BJ (cell line): Measurements from ENCODE around the gene PHF2. TPM values are rescaled to one million over a fixed set of nuclear protein-coding genes. Genes with fewer than 3 reads are reported as not detected.

ENCODE experiments used
- CTCF ChIA-PET: fragments of 350-600 bp; formaldehyde crosslinking; extraction: SDS; loops from one replicate; lab custom pipeline; 2021; ENCODE audit warnings: antibody characterized with exemption, inconsistent platforms; lab: Yijun Ruan, JAX
- POLR2A ChIA-PET: fragments of 300-600 bp; sonication (Branson Sonifier 250); formaldehyde crosslinking; extraction: SDS; loops from one replicate; lab custom pipeline; 2021; ENCODE audit warnings: antibody characterized with exemption; lab: Charles Lee
- DNase-seq: peaks from one replicate; pipeline ENCODE4 v3.0.0-alpha.2; 2011; ENCODE audit warnings: low read depth
- H3K27me3 ChIP-seq: 2 replicates; pipeline ENCODE4 v1.6.0; 2011; ENCODE audit warnings: low read length; ENCODE audit not compliant: control insufficient read depth, insufficient read depth
- H3K36me3 ChIP-seq: 2 replicates; pipeline ENCODE4 v1.5.1; 2011; ENCODE audit warnings: low read length; ENCODE audit not compliant: control insufficient read depth, insufficient read depth
- H3K4me3 ChIP-seq: 2 replicates; pipeline ENCODE4 v1.5.1; 2011; ENCODE audit warnings: low read depth, mild to moderate bottlenecking, control low read depth, low read length
- polyA plus RNA-seq: library from polyadenylated mRNA; depleted of rRNA; stranded (reverse); fragments of >200 nt; gene quantifications from 2 replicates; pipeline ENCODE4 v1.2.3, GENCODE V29; 2011
- TF ChIP-seq, protein P1 (sequence below): IDR thresholded peaks from 2 replicates; pipeline ENCODE4 v1.5.1; 2011; ENCODE audit warnings: low read depth, mild to moderate bottlenecking, control low read depth, inconsistent platforms, low read length, moderate library complexity; ENCODE audit not compliant: insufficient read depth

Gene PHF2
- polyA plus RNA-seq, 1 experiment: 9.4 TPM

GRCh38 chr9:93676310-93677047 lies 100.1 kb downstream of the PHF2 start:
- Histone ChIP-seq H3K4me3 (no peak overlapping the region), H3K27me3 (no peaks in the 10 kb centered on the region), H3K36me3 (peaks cover 25% of the 10 kb centered on the region; the same call in 1 of the 2 replicates)
- CTCF ChIA-PET: interaction anchor here (0.9 kb wide), 1 partner anchor 9 kb away, joined by 4 read pairs; no protein-coding TSS in a partner anchor
- POLR2A ChIA-PET: no interaction called here
- no peak for DNase-seq
- TF ChIP-seq, protein P1, sequence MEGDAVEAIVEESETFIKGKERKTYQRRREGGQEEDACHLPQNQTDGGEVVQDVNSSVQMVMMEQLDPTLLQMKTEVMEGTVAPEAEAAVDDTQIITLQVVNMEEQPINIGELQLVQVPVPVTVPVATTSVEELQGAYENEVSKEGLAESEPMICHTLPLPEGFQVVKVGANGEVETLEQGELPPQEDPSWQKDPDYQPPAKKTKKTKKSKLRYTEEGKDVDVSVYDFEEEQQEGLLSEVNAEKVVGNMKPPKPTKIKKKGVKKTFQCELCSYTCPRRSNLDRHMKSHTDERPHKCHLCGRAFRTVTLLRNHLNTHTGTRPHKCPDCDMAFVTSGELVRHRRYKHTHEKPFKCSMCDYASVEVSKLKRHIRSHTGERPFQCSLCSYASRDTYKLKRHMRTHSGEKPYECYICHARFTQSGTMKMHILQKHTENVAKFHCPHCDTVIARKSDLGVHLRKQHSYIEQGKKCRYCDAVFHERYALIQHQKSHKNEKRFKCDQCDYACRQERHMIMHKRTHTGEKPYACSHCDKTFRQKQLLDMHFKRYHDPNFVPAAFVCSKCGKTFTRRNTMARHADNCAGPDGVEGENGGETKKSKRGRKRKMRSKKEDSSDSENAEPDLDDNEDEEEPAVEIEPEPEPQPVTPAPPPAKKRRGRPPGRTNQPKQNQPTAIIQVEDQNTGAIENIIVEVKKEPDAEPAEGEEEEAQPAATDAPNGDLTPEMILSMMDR: no peak

GRCh38 chr9:93677048-93677571 lies 100.7 kb downstream of the PHF2 start:
- ChIA-PET CTCF (interaction anchor here (0.9 kb wide), 1 partner anchor 9 kb away, joined by 4 read pairs; no protein-coding TSS in a partner anchor), POLR2A (no interaction called here)
- TF ChIP-seq, protein P1: no peak
- DNase-seq: no peak
- peaks cover 25% of the 10 kb centered on the region; the same call in 1 of the 2 replicates for H3K36me3 ChIP-seq
- no peaks in the 10 kb centered on the region for H3K27me3 ChIP-seq
- no peak overlapping the region for H3K4me3 ChIP-seq

DNA sequence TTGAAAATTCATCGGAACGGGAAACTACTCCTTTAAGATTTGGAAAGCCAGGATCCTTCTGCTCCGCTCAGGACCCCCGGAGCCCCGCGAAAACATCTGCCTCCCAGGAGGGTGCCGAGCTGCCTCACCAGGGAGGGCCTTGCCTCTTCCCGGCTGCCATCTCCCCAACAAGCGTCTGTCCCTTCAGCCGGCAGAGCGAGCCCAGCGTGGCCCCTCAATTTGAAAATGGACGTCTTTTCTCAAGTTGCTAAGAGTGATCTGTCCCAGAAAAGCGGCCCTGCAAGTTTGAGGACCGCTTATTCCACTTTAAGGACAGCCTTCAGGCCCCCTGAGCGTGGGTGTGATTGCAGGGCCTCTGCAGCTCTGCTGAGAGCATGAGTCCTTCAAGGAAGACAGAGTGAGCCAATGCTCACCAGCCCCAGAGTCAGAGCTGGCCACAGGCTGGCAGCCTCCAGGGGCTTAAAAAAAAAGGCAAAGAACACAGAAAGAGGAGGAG lies 101.3 kb downstream of the PHF2 start:
- POLR2A ChIA-PET: no interaction called here
- no peak for DNase-seq
- CTCF ChIA-PET: no interaction called here
- TF ChIP-seq, protein P1: no peak
- Histone ChIP-seq H3K4me3 (no peak overlapping the region), H3K36me3 (peaks cover 25% of the 10 kb centered on the region; the same call in 1 of the 2 replicates), H3K27me3 (no peaks in the 10 kb centered on the region)

DNA sequence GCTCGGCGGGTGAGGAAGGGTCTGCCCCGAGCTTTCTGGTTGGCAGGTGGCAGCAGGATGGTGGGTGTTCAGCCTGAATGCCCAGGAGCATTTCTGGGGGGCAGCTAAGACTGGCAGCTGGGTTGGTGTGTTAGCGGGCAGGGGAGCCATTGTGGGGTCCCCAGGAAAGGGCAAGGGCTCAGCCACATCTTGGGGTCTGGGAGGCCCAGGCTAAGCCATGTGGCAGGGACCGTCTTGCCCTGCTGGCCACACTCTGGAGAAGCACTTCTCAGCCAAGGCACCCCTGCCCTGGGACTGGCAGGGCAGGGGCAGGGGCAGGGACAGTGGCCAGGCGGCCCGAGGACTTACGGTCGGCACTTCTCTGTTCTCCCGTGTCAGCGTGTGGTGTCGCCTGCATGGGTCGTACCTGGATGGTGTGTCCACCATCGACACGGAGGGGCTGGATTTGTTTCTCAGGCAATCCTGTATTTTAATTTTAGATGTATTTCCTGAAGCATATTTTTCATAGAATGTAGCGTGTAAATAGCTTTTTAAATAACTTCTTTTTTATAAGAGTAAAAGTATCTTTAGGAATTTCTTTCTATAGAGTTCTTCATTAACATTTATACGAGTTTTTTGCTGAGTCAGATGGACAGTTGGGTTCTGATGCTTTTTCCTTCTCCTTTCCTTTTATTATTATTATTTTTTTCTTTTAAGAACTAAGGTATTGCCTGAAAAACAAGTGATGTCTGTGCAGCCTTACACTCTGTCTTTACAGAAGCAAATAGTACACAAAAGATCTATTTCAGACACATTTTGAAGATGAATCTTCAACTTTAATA lies 102.0 kb downstream of the PHF2 start:
- Histone ChIP-seq H3K4me3 (no peak overlapping the region), H3K36me3 (peaks cover 21% of the 10 kb centered on the region; the same call in 1 of the 2 replicates), H3K27me3 (no peaks in the 10 kb centered on the region)
- CTCF ChIA-PET: interaction anchor here (6.1 kb wide), 1 partner anchor 284 kb away, joined by 60 read pairs; no protein-coding TSS in a partner anchor
- TF ChIP-seq, protein P1: no peak
- POLR2A ChIA-PET: interaction anchor here (0.6 kb wide), 1 partner anchor 579 kb away, joined by 5 read pairs; no protein-coding TSS in a partner anchor
- no peak for DNase-seq
